KOPT-K1 (cell line): ENCODE measurements around the gene TPRKB.
"Not testable (repeated sequence)": the region's sequence is repeated elsewhere in the genome, so short reads cannot be mapped to it uniquely, and the experiment has no call there.

ENCODE experiments used
- H3K27ac ChIP-seq: fragments of 200-600 bp; sonication (generic); 2 replicates; pipeline ENCODE4 v1.5.1; 2016; ENCODE audit warnings: antibody characterized with exemption, mild to moderate bottlenecking, low read depth, low read length; ENCODE audit not compliant: poor library complexity, severe bottlenecking
- H3K36me3 ChIP-seq: fragments of 200-600 bp; sonication (generic); 2 replicates; pipeline ENCODE4 v1.5.1; 2017; ENCODE audit warnings: antibody characterized with exemption, mild to moderate bottlenecking, low read length, moderate library complexity; ENCODE audit not compliant: insufficient read depth
- H3K9me3 ChIP-seq: fragments of 200-600 bp; sonication (generic); 2 replicates; pipeline ENCODE4 v1.5.1; 2017; ENCODE audit warnings: antibody characterized with exemption, low read length, mild to moderate bottlenecking; ENCODE audit not compliant: insufficient read depth, poor library complexity, severe bottlenecking

TPRKB gene

DNA sequence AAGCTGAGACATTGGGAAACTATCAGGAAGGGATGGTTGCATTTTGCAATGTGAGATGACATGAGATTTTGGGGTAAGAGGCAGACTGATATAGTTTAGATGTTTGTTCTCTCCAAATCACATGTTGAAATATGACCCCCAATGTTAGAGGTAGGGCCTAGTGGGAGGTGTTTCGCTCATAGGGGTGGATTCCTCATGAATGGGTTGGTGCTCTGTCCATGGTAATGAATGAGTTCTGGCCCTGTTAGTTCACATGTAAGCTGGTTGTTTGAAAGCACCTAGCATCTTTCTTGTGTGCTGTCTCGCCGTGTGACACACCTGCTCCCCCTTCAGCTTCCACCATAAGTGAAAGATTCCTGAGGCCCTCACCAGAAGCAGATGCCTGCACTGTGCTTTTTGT is 37.7 kb downstream of the TPRKB start:
- Histone ChIP-seq H3K36me3 (no peaks in the 10 kb centered on the region), H3K27ac (no peak overlapping the region), H3K9me3 (peaks cover 17% of the 10 kb centered on the region)

DNA sequence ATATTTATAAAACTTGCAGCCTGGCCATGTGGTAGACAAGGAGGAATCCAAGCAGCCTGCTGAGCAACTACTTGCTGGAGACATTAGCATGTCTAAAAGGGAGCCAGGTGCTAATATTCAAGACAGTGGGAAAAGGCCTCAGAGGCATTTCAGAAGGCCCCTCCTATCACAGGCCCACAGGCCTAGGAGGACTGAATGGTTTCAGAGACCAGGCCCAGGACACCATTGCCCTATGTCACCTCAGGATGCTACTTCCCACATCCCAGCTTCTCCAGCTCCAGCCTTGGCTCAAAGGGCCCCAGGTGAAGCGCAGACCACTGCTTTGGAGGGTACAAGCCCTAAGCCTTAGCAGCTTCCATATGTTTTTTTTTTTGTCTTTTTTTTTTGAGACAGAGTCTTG is 39.0 kb downstream of the TPRKB start:
- no peaks in the 10 kb centered on the region for H3K36me3 ChIP-seq
- no peak overlapping the region for H3K27ac ChIP-seq
- H3K9me3 ChIP-seq: peaks cover 17% of the 10 kb centered on the region

DNA sequence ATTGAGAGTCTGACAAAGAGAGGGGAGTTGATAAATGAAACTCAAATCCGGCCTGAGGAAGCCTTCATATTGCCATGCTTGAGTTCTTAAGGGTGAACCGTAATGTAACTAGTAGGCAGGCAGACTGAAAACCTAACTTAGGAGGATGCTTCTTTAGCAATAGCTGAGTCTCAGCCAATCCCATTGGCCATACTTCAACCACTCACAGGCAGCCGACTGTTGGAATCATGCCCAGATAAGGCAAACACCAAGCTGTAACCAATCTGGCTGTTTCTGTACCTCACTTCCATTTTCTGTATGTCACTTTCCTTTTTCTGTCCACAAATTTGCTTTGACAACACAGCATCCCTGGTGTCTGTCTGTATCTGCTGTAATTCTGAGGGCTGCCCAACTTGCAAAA is 39.5 kb downstream of the TPRKB start:
- Histone ChIP-seq H3K36me3 (no peaks in the 10 kb centered on the region), H3K9me3 (peaks cover 17% of the 10 kb centered on the region), H3K27ac (no peak overlapping the region)

DNA sequence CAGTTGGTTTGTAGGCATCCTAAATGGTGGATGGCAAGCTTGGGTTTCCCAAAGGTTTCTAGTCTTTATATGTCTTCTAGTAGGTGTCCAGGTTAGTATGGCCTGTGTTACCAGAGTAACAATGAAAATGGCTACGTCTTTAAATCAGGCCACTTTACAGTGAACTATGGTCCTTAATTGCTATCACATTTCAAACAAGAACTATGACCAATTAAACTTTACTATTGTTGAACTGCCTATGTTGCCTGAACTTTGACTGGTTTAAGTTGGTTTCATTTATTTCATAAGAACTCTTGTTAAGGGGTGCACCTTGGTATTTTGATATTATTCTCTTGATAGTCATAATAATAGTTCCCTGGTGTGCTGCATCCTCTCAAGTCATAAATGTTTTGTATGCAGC is 40.2 kb downstream of the TPRKB start:
- H3K36me3 ChIP-seq, H3K27ac ChIP-seq: not testable (repeated sequence)
- H3K9me3 ChIP-seq: peaks cover 17% of the 10 kb centered on the region

DNA sequence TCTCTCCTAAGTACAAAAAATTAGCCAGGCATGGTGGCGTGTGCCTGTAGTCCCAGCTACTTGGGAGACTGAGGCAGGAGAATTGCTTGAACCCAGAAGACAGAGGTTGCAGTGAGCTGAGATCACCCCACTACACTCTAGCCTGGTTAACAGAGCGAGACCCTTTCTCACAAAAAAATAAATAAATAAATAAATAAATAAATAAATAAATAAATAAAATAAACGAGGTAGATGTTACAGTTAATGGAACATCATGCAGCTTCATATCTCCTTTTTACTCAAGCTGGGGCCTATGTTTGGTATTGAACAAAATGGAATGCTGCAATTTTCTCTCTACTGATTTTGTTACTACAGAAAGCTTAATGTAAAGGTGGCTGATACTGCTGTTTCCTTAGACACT is 40.6 kb downstream of the TPRKB start:
- H3K9me3 ChIP-seq: peaks cover 17% of the 10 kb centered on the region
- H3K36me3 ChIP-seq, H3K27ac ChIP-seq: not testable (repeated sequence)

DNA sequence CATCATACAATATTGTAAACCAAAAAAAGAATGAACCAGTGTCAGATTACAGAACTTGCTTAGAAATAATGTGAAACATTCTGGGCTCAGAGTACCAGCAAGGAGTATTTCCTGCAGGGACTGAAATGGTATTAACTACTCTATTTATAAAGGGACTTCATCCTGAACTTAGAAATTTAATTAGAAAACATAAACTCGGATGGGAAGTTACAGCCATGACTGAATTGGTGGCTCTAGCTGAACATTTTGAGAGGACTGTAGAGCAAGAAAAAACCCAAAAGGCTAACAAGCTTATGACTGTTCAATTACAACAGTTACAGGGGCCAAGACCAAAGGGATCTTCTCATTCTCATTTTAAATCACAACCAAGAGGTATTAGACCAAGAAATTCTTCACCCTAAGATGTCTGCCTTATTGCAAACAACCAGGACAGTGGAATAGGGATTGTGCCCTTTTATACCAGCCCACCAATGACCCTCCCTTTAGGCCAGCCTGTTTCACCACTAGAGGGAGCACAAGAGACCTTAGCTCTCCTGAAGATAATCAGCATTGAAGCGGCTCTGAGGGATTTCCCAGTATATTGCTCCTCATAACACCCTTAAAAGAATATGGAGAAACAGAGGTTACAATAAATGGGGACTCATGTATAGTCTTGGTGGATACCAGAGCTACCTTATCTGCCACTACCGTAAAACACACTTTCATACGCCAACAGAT is 46.6 kb downstream of the TPRKB start:
- H3K9me3 ChIP-seq, H3K36me3 ChIP-seq, H3K27ac ChIP-seq: not testable (repeated sequence)

DNA sequence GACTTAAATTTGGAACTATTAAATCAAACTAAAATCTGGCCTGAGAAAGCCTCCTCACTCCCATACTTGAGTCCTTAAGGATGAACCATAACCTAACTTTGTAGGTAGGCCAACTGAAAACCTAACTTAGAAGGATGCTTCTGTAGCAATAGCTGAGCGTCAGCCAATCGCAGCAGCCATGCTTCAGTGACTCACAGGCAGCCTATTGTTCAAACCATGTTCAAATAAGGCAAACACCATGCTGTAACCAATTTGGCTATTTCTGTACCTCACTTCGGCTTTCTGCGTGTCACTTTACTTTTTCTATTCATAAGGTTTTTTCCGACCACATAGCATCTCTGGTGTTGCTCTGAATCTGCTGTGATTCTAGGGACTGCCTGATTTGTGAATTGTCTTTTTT is 48.7 kb downstream of the TPRKB start:
- not testable (repeated sequence) for H3K36me3 ChIP-seq, H3K27ac ChIP-seq, H3K9me3 ChIP-seq

DNA sequence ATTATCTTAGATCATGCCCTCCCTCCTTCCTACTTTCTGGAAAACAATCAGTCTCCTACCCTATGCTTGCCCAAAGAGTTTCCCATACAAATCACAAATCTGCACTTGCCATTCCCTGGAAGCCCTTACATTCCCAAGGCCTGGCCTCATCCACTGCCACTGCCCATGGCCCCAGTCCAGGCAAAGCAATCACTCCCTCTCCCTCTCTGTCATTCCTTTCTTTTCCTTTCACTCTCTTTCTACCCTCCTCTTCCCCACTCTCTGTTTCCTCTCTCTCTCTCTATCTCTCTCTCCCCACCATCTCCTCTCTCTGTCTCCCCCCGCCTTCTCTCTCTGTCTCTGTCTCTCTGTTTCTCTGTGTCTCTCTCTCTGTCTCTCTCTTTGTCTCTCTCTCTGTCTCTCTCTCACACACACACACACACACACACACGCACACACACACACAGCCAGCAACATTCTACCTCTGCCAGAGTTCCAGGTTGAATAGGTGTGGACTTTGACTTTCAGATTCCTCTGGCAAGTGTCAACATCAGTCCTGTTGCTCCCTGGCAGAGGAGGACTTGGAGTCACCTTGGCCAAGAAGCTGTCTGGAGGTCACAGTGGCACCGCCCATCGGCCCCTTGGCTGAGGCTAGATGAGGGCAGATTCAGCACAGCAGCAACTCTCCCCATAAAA is 51.2 kb downstream of the TPRKB start:
- Histone ChIP-seq H3K36me3 (no peaks in the 10 kb centered on the region), H3K27ac (no peak overlapping the region), H3K9me3 (peaks cover 4% of the 10 kb centered on the region)

DNA sequence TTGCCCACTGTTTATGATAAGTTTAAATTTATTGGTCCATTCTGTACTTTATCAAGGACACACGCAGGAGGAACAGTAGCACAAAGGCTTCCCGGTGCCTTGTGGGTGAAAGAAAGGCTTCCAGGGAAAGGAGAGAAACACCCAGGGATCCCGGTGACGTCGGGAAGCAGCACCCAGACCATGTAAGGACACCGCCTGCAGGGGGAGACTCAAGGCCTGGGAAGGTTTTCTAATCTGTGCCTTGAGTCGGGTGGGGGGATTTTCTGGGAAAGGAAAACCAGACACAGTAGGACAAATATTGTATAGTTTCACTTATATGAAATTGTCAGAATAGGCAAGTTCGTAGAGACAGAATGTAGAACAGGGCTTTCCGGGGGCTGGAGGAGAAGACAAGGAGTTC is 52.2 kb downstream of the TPRKB start:
- H3K27ac ChIP-seq, H3K36me3 ChIP-seq, H3K9me3 ChIP-seq: not testable (repeated sequence)

DNA sequence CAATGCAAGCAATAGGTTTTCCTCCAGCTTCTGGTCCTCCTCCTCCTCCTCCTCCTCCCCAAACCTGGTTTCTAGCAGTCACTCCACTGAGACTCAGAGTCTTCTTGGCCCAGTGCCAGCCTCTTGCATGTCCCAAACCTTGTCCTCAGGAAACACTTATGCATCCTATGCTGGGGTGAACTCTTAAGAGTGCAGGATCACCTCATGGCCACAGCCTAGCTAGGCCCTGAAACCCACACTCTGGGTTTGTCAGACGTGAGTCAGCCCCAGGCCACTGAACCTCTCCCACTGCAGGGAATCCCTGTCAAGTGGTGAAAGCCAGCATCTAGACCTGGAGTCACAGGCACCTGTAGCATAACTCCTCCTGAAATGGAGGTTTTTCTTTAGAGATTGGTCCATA is 52.8 kb downstream of the TPRKB start:
- not testable (repeated sequence) for H3K9me3 ChIP-seq, H3K36me3 ChIP-seq, H3K27ac ChIP-seq

DNA sequence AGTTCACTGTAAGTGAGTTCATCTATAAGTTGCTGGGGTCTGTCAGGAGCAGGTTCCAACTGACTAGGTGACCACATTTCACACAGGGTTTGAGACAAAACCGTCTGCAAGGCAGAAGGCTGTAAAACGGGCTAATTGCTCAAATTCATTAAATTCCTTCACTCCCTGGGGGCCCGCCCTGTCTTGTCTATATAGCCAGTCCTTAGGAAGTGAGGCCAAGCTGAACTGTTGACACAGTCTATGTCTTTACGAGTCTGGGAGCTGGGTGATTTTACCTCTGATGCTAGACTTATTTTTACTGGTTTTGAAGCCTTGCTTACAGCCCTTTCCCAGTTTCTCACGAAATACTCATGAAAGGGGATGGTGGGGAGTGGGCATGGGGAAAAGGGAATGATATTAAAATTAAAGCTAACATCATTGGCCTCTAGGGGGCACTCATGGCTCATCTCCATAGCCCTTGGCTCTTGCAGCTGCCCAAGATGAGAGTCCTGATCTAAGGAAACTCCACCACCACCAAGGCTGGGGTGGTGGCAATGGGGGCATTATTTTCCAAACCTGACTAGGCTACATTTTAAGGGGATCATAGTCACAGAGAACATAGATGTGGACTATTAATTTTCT is 57.1 kb downstream of the TPRKB start:
- not testable (repeated sequence) for H3K27ac ChIP-seq, H3K36me3 ChIP-seq, H3K9me3 ChIP-seq
